GM23338 (cell line): Measurements from ENCODE around the gene GABPA. TPM values are rescaled to one million over a fixed set of nuclear protein-coding genes. Genes with fewer than 3 reads are reported as not detected.

Experiments used
- ATAC-seq: fragments of 200-7000 bp; cut with Tn5 transposase; 3 replicates; pipeline ENCODE4 v1.9.1; 2020
- DNase-seq: peaks from one replicate; pipeline ENCODE4 v3.0.0-alpha.2; 2015; ENCODE audit warnings: low spot score
- H2AFZ ChIP-seq: fragments of 200-600 bp; sonication (generic); 2 replicates; pipeline ENCODE4 v1.8.0; 2016; ENCODE audit warnings: antibody characterized with exemption, mild to moderate bottlenecking, moderate library complexity
- H3F3A ChIP-seq: fragments of 200-600 bp; sonication (generic); replicated peaks from 2 replicates; pipeline ENCODE4 v1.8.0; 2017; ENCODE audit warnings: antibody characterized with exemption, mixed run types, low read depth
- H3K27ac ChIP-seq: fragments of 200-600 bp; sonication (generic); 2 replicates; pipeline ENCODE4 v1.6.1; 2016; ENCODE audit warnings: low read depth
- H3K27me3 ChIP-seq: fragments of 200-600 bp; sonication (generic); 2 replicates; pipeline ENCODE4 v1.8.0; 2016; ENCODE audit warnings: mild to moderate bottlenecking, mixed run types, moderate library complexity; ENCODE audit not compliant: insufficient read depth
- H3K36me3 ChIP-seq: fragments of 200-600 bp; sonication (generic); 2 replicates; pipeline ENCODE4 v1.8.0; 2016; ENCODE audit warnings: mild to moderate bottlenecking; ENCODE audit not compliant: insufficient read depth
- H3K4me1 ChIP-seq: fragments of 200-600 bp; sonication (generic); 2 replicates; pipeline ENCODE4 v1.8.0; 2016; ENCODE audit warnings: mild to moderate bottlenecking, moderate library complexity; ENCODE audit not compliant: insufficient read depth
- H3K4me2 ChIP-seq: fragments of 200-600 bp; sonication (generic); 2 replicates; pipeline ENCODE4 v1.7.1; 2017; ENCODE audit warnings: mixed run types
- H3K4me3 ChIP-seq: fragments of 200-600 bp; sonication (generic); 2 replicates; pipeline ENCODE4 v1.6.1; 2016; ENCODE audit warnings: mixed run types
- H3K79me2 ChIP-seq: fragments of 200-600 bp; sonication (generic); replicated peaks from 2 replicates; pipeline ENCODE4 v1.8.0; 2017; ENCODE audit warnings: mild to moderate bottlenecking; ENCODE audit not compliant: insufficient read depth
- H3K9me2 ChIP-seq: fragments of 200-600 bp; sonication (generic); 2 replicates; pipeline ENCODE4 v1.8.0; 2017; ENCODE audit not compliant: insufficient read depth
- H4K20me1 ChIP-seq: fragments of 200-600 bp; sonication (generic); replicated peaks from 2 replicates; pipeline ENCODE4 v1.8.0; 2017; ENCODE audit warnings: mild to moderate bottlenecking; ENCODE audit not compliant: insufficient read depth
- H3K27ac Mint-ChIP-seq: 2 replicates; pipeline ENCODE4 v1.8.0; 2020; ENCODE audit warnings: inconsistent platforms, mild to moderate bottlenecking, moderate library complexity, mixed read lengths
- H3K27me3 Mint-ChIP-seq: 3 replicates; pipeline ENCODE4 v1.8.0; 2022; ENCODE audit warnings: low read depth, mild to moderate bottlenecking, moderate library complexity, mixed read lengths, inconsistent platforms; ENCODE audit not compliant: insufficient read depth, poor library complexity
- H3K36me3 Mint-ChIP-seq: 3 replicates; pipeline ENCODE4 v1.8.0; 2021; ENCODE audit warnings: low read depth, mild to moderate bottlenecking, inconsistent platforms, moderate library complexity, mixed read lengths
- H3K4me1 Mint-ChIP-seq: 3 replicates; pipeline ENCODE4 v1.8.0; 2020; ENCODE audit warnings: mild to moderate bottlenecking, inconsistent platforms, mixed read lengths
- H3K4me3 Mint-ChIP-seq: 3 replicates; pipeline ENCODE4 v1.8.0; 2021; ENCODE audit warnings: moderate library complexity, mild to moderate bottlenecking, inconsistent platforms, mixed read lengths
- H3K9me3 Mint-ChIP-seq: 3 replicates; pipeline ENCODE4 v1.8.0; 2020; ENCODE audit warnings: moderate library complexity, mild to moderate bottlenecking, inconsistent platforms, mixed read lengths
- CREB1 ChIP-seq: fragments of 250-450 bp; sonication (Bioruptor Pico); IDR thresholded peaks from 2 replicates; pipeline ENCODE4 v1.5.0; 2020; ENCODE audit warnings: low read depth, mild to moderate bottlenecking, moderate library complexity
- CTCF ChIP-seq, 2 experiments: fragments of 200-600 bp in 1 of 2; sonication (generic) in 1 of 2; conservative IDR thresholded peaks; 2 replicates each; pipeline versions ENCODE4 v1.5.1 to v1.6.1; 2016 to 2017; ENCODE audit warnings: antibody characterized with exemption in 2 of 2, low read depth in 2 of 2, mild to moderate bottlenecking in 2 of 2, moderate library complexity in 1 of 2
- ETS1 ChIP-seq: IDR thresholded peaks from 2 replicates; pipeline ENCODE4 v1.6.1; 2016; ENCODE audit warnings: antibody characterized with exemption
- EZH2 ChIP-seq: fragments of 200-600 bp; sonication (generic); IDR thresholded peaks from one replicate; pipeline ENCODE4 v1.8.0; 2017; ENCODE audit warnings: antibody characterized with exemption, mild to moderate bottlenecking, low read depth; ENCODE audit not compliant: unreplicated experiment
- EZH2phosphoT487 ChIP-seq: fragments of 200-600 bp; sonication (generic); IDR thresholded peaks from one replicate; pipeline ENCODE4 v1.8.1; 2018; ENCODE audit warnings: antibody characterized with exemption; ENCODE audit not compliant: unreplicated experiment
- JUNB ChIP-seq: IDR thresholded peaks from one replicate; pipeline ENCODE4 v1.6.1; 2016; ENCODE audit warnings: antibody characterized with exemption; ENCODE audit not compliant: unreplicated experiment
- NANOG ChIP-seq: IDR thresholded peaks from 2 replicates; pipeline ENCODE4 v1.6.1; 2016; ENCODE audit warnings: antibody characterized with exemption, borderline replicate concordance
- POLR2AphosphoS5 ChIP-seq: IDR thresholded peaks from 2 replicates; pipeline ENCODE4 v1.6.1; 2016; ENCODE audit warnings: antibody characterized with exemption, low read depth
- REST ChIP-seq: IDR thresholded peaks from one replicate; pipeline ENCODE4 v1.6.1; 2018; ENCODE audit warnings: antibody characterized with exemption; ENCODE audit not compliant: unreplicated experiment
- STAT1 ChIP-seq: IDR thresholded peaks from one replicate; pipeline ENCODE4 v1.6.1; 2016; ENCODE audit warnings: antibody characterized with exemption; ENCODE audit not compliant: unreplicated experiment
- ZNF114 ChIP-seq: fragments of 250-450 bp; sonication (Bioruptor Pico); IDR thresholded peaks from 2 replicates; pipeline ENCODE4 v1.5.0; 2020; ENCODE audit warnings: mild to moderate bottlenecking, moderate library complexity
- ZNF331 ChIP-seq: fragments of 250-450 bp; sonication (Bioruptor Pico); IDR thresholded peaks from 2 replicates; pipeline ENCODE4 v1.5.0; 2020; ENCODE audit warnings: low read depth, mild to moderate bottlenecking, moderate library complexity
- ZNF462 ChIP-seq: fragments of 250-450 bp; sonication (Bioruptor Pico); IDR thresholded peaks from 2 replicates; pipeline ENCODE4 v1.5.0; 2020; ENCODE audit warnings: mild to moderate bottlenecking, moderate library complexity
- polyA plus RNA-seq: library from polyadenylated mRNA; unstranded; fragments of >200 nt; fragmentation: Nextera tagmentation; extraction: Ambion mirVana; gene quantifications from 2 replicates; pipeline ENCODE4 v1.2.1, GENCODE V29; 2016
- total RNA-seq: library from RNA; depleted of rRNA; stranded (reverse); fragments of >200 nt; shearing (Covaris generic); gene quantifications from 2 replicates; pipeline ENCODE4 v1.2.3, GENCODE V29; 2014

GABPA gene
- total and polyA plus RNA-seq, 2 experiments from 2014 or later = 8.5 to 28.6 TPM

GRCh38 chr21:25688275-25689155 is 46.3 kb upstream of the GABPA start:
- no peaks in the 10 kb centered on the region for H3K4me1 ChIP-seq

More at GRCh38 chr21:25688275-25689155, 46.3 kb upstream of the GABPA start:
- H3K4me3 Mint-ChIP-seq = no peak overlapping the region
- Histone ChIP-seq H3F3A (no peaks in the 10 kb centered on the region), H4K20me1 (no peaks in the 10 kb centered on the region), H3K4me3 (no peak overlapping the region), H3K9me2 (no peaks in the 10 kb centered on the region), H3K36me3 (no peaks in the 10 kb centered on the region), H3K4me2 (no peak overlapping the region), H3K27ac (no peak overlapping the region), H3K27me3 (no peaks in the 10 kb centered on the region), H3K79me2 (no peaks in the 10 kb centered on the region), H2AFZ (no peak overlapping the region)
- H3K9me3 Mint-ChIP-seq = no peaks in the 10 kb centered on the region
- H3K27me3 Mint-ChIP-seq = peaks cover 2% of the 10 kb centered on the region
- H3K27ac Mint-ChIP-seq = no peak overlapping the region
- DNase-seq = no peak
- TF ChIP-seq CREB1 (CRISPR knock-in tag) (no peak), JUNB (no peak), POLR2AphosphoS5 (no peak), ZNF331 (CRISPR knock-in tag) (no peak), ZNF462 (CRISPR knock-in tag) (no peak), NANOG (no peak), ETS1 (no peak), ZNF114 (CRISPR knock-in tag) (no peak), CTCF (conservative IDR thresholded peaks at IDR 0.05; ENCODE audit: low read depth in 2 of 2) (no peak), EZH2 (no peak), STAT1 (no peak), REST (no peak), EZH2phosphoT487 (no peak)
- no peak for ATAC-seq
- H3K36me3 Mint-ChIP-seq = no peaks in the 10 kb centered on the region
- H3K4me1 Mint-ChIP-seq = no peaks in the 10 kb centered on the region
